LNCAP (cell line): ENCODE measurements around the gene SYNE1.
A peak's percentile ranks its signal among the peaks of the same experiment; 100 is the strongest.

Source experiments
- CTCF ChIP-seq: fragments of 450-650 bp; IDR thresholded peaks from 2 replicates; pipeline ENCODE4 v1.5.1; 2017; ENCODE audit warnings: mild to moderate bottlenecking

The SYNE1 gene

GRCh38 chr6:152341596-152341995, 295.6 kb downstream of the SYNE1 start:
- TF ChIP-seq CTCF: no peak

GRCh38 chr6:152338335-152339125, 298.6 kb downstream of the SYNE1 start:
- peak; percentile 94 for TF ChIP-seq CTCF

GRCh38 chr6:152334555-152334954, 302.6 kb downstream of the SYNE1 start:
- TF ChIP-seq CTCF: no peak

GRCh38 chr6:152330961-152331360, 306.2 kb downstream of the SYNE1 start:
- TF ChIP-seq CTCF: no peak

GRCh38 chr6:152329638-152330448, 307.3 kb downstream of the SYNE1 start:
- TF ChIP-seq CTCF: no peak

- TF ChIP-seq CTCF: no peak
Measured at GRCh38 chr6:152323376-152323775, 313.8 kb downstream of the SYNE1 start.

- no peak for TF ChIP-seq CTCF
Measured at GRCh38 chr6:152318278-152318677, 318.9 kb downstream of the SYNE1 start.
